ENCODE data around the gene MATCAP1. TPM values are rescaled to one million over a fixed set of nuclear protein-coding genes. Genes with fewer than 3 reads are reported as not detected.

MATCAP1 gene
- total RNA-seq, 1 experiment from 2014 or later: 51.2 TPM

DNA sequence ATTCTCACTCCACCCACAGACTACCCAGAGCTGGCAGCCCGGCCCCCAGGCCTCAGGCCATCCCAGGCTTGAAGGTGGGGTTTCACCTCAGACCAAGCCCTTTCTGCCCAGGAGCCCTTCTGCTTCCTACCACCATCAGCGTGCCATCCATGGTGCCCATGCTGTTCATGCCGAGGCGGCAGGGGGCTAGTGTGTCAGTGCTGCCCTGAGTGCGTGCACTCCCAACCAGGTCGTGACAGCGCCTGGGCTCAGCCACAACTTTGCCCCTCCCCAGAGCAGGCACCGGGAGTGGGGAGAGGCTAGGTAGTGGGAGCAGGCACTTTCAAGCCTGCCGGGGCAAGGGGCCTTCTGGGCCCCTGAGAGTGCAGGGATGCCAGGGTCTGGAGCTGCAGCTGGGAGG lies 41.4 kb downstream of the MATCAP1 start:
- no peak for DNase-seq
- Histone ChIP-seq H2AK5ac (ENCODE audit: insufficient read length, low read length) (no peak overlapping the region), H3T11ph (ENCODE audit: low read length) (no peak overlapping the region), H2BK12ac (ENCODE audit: insufficient read length, low read depth, low read length) (no peak overlapping the region), H3K79me1 (ENCODE audit: insufficient read depth, low read depth, low read length, poor library complexity, severe bottlenecking) (no peaks in the 10 kb centered on the region), H3K56ac (ENCODE audit: insufficient read length, low read depth, low read length) (no peak overlapping the region), H3K27me3 (ENCODE audit: insufficient read depth, low read length) (no peaks in the 10 kb centered on the region), H3K14ac (ENCODE audit: insufficient read depth, low read length) (no peak overlapping the region), H4K5ac (ENCODE audit: insufficient read length, low read depth, low read length) (no peak overlapping the region), H3K27ac (ENCODE audit: insufficient read length, low read depth, low read length) (no peak overlapping the region), H3K23me2 (ENCODE audit: insufficient read length, low read depth, low read length, poor library complexity, severe bottlenecking) (no peaks in the 10 kb centered on the region), H3K9ac (ENCODE audit: extremely low read depth, insufficient read length, low read length) (no peak overlapping the region), H3K79me2 (ENCODE audit: insufficient read depth, low read length) (no peaks in the 10 kb centered on the region), H3K4me1 (ENCODE audit: insufficient read depth, low read length) (no peaks in the 10 kb centered on the region), H2AFZ (ENCODE audit: low read length) (no peak overlapping the region), H3K4ac (ENCODE audit: low read depth, low read length) (no peak overlapping the region), H4K20me1 (ENCODE audit: control insufficient read depth, insufficient read depth, insufficient read length) (no peaks in the 10 kb centered on the region), H3K9me3 (ENCODE audit: control insufficient read depth, low read depth, low read length) (no peaks in the 10 kb centered on the region), H4K91ac (ENCODE audit: insufficient read length, low read depth, low read length) (no peak overlapping the region), H4K8ac (replicated peaks; ENCODE audit: insufficient read length, low read depth, low read length) (no peak overlapping the region), H3K23ac (ENCODE audit: insufficient read length, low read depth, low read length) (no peak overlapping the region), H2BK15ac (ENCODE audit: low read depth, low read length) (no peak overlapping the region), H3K4me2 (ENCODE audit: insufficient read depth, insufficient read length, low read length) (no peak overlapping the region), H2BK5ac (ENCODE audit: insufficient read length, low read length) (no peak overlapping the region), H2BK20ac (ENCODE audit: low read depth, low read length, poor library complexity, severe bottlenecking) (no peak overlapping the region), H2BK120ac (ENCODE audit: low read depth, low read length, poor library complexity, severe bottlenecking) (no peak overlapping the region), H3K18ac (ENCODE audit: insufficient read length, low read depth, low read length) (no peak overlapping the region)
- Mint-ChIP-seq H3K36me3 (ENCODE audit: insufficient read depth in 1 of 3, low read depth in 3 of 3) (peaks cover 13 to 88% (median 72%) of the 10 kb centered on the region in 3 experiments), H3K27ac (no peak overlapping the region), H3K9me3 (no peaks in the 10 kb centered on the region), H3K4me1 (no peaks in the 10 kb centered on the region), H3K27me3 (ENCODE audit: low read depth) (no peaks in the 10 kb centered on the region), H3K4me3 (no peak overlapping the region)
- TF ChIP-seq, protein P1, sequence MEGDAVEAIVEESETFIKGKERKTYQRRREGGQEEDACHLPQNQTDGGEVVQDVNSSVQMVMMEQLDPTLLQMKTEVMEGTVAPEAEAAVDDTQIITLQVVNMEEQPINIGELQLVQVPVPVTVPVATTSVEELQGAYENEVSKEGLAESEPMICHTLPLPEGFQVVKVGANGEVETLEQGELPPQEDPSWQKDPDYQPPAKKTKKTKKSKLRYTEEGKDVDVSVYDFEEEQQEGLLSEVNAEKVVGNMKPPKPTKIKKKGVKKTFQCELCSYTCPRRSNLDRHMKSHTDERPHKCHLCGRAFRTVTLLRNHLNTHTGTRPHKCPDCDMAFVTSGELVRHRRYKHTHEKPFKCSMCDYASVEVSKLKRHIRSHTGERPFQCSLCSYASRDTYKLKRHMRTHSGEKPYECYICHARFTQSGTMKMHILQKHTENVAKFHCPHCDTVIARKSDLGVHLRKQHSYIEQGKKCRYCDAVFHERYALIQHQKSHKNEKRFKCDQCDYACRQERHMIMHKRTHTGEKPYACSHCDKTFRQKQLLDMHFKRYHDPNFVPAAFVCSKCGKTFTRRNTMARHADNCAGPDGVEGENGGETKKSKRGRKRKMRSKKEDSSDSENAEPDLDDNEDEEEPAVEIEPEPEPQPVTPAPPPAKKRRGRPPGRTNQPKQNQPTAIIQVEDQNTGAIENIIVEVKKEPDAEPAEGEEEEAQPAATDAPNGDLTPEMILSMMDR (conservative IDR thresholded peaks at IDR 0.05): no peak
- no CpG with 5 or more reads among the region's 9 CpGs for WGBS (ENCODE audit: extremely low coverage, insufficient read length, low lambda C conversion rate)

All from H9 (cell line).